Heart right ventricle (tissue), 16 donors: ENCODE results near the gene CD200R1. TPM values are rescaled to one million over a fixed set of nuclear protein-coding genes. Genes with fewer than 3 reads are reported as not detected.

Experiments
- ATAC-seq, 8 donors: fragments of 200-7000 bp; cut with Tn5 transposase; one replicate each; pipeline ENCODE4 v1.9.1; 2020; ENCODE audit warnings: mild to moderate bottlenecking in 8 of 8, moderate library complexity in 8 of 8, moderate number of reproducible peaks in 1 of 8
- DNase-seq, 2 donors: peaks; one replicate each; pipeline ENCODE4 v3.0.0-alpha.2; 2020
- H3K27ac ChIP-seq, 10 donors: fragments of 200-600 bp; sonication (generic) in 2 of 10; one replicate each; pipeline versions ENCODE4 v1.5.0 to v1.8.0; 2020 to 2022; ENCODE audit warnings: mild to moderate bottlenecking in 3 of 10
- H3K27me3 ChIP-seq, 7 donors: fragments of 200-600 bp; one replicate each; pipeline ENCODE4 v1.8.0; 2021 to 2022; ENCODE audit warnings: mild to moderate bottlenecking in 2 of 7
- H3K36me3 ChIP-seq, 9 donors: fragments of 200-600 bp; sonication (generic) in 1 of 9; one replicate each; pipeline versions ENCODE4 v1.5.0 to v1.8.0; 2020 to 2022; ENCODE audit warnings: mild to moderate bottlenecking in 2 of 9
- H3K4me1 ChIP-seq, 9 donors: fragments of 200-600 bp; sonication (generic) in 1 of 9; one replicate each; pipeline versions ENCODE4 v1.5.0 to v1.8.0; 2020 to 2022; ENCODE audit warnings: mild to moderate bottlenecking in 4 of 9
- H3K4me3 ChIP-seq, 10 donors: fragments of 200-600 bp; sonication (generic) in 2 of 10; one replicate each; pipeline versions ENCODE4 v1.5.0 to v1.8.0; 2020 to 2022; ENCODE audit warnings: mild to moderate bottlenecking in 7 of 10, moderate library complexity in 2 of 10
- H3K9me3 ChIP-seq, 11 donors: fragments of 200-600 bp in 10 of 11; sonication (generic) in 2 of 11; one replicate each; pipeline versions ENCODE4 v1.5.0 to v1.8.0; 2013 to 2022; ENCODE audit warnings: mild to moderate bottlenecking in 2 of 11, control low read depth in 1 of 11, moderate library complexity in 1 of 11
- WGBS, 2 donors: extraction: QIAGEN DNeasy Blood & Tissue Kit; methylation state at CpG; one replicate each; pipeline ENCODE4 v1.1.7; 2013; ENCODE audit warnings: inconsistent platforms in 1 of 2; 5-methylcytosine and 5-hydroxymethylcytosine counted together
- intact Hi-C, 10 donors: fragments of 100-400 bp; cut with DNase I; formaldehyde crosslinking; loops; one replicate each; pipeline versions ENCODE4 v1.11.1 to v1.14.2; 2022
- polyA plus RNA-seq, 2 donors: library from polyadenylated mRNA; stranded (reverse); fragments of 200-250 nt; gene quantifications; one replicate each; pipeline ENCODE4 v1.2.3, GENCODE V29; 2013
- total RNA-seq, 10 donors: library from RNA; stranded (reverse); fragmentation: NEBNext Ultra II Directional in 3 of 10; extraction: Animal tissue kit (Norgen Biotek cat#: 25700) in 3 of 10; gene quantifications; one replicate each; pipeline versions ENCODE4 v1.2.1 to v1.2.4, GENCODE V29; 2021 to 2023
- TF ChIP-seq, protein P1 (sequence below), 9 donors: fragments of 200-600 bp; sonication (generic) in 2 of 9; IDR thresholded peaks; one replicate each; pipeline versions ENCODE4 v1.5.0 to v1.8.0; 2021 to 2022; ENCODE audit warnings: antibody characterized with exemption in 9 of 9, mild to moderate bottlenecking in 5 of 9, moderate library complexity in 1 of 9
- donor health status: Arrhythmogenic right ventricular cardiomyopathy.
- donor health status: ischemic (EF 13 %, LVEDD 7.1; RV severe dilation, severe dysfunction).
- donor health status: healthy with polysubstance abuse.
- donor health status: DM: no; HTN: yes; CAD: no.
- donor health status: DM: no; HTN: no; CAD: no.
- donor health status: ischemic (EF 25% LVEDD 6.9; RV normal size, moderate dysfunction).
- donor health status: ischemic (EF 25% LVEDD 5.7; RV mildly dilated, moderate dysfunction).
- donor health status: healthy.
- donor health status: DM: yes; HTN: yes; CAD: no.
- donor health status: Ischemic cardiomyopathy.
- donor health status: ischemic (EF 35%, LVEDD 5.7; RV mildly dilated, moderate dysfunction).
- donor health status: nonischemic (EF 11% LVEDD 7.7; RV severe dilation, severe dysfunction).
- donor health status: DM: yes; HTN: yes; CAD: no.
- donor health status: PGD.
- donor health status: ischemic (EF 29% LVEDD 5.4; RV normal size, mild dysfunction).
- donor health status: nonischemic (EF 23%, LVEDD 6.1; RV moderate dilation, normal function).

Gene CD200R1
- total and polyA plus RNA-seq, 12 donors, result 0.07 to 2.6 (median 0.45) TPM

- peaks cover 0 to 17% (median 0%) of the 10 kb centered on the region in 11 donors for H3K9me3 ChIP-seq
- ATAC-seq (no peak), DNase-seq (no peak)
- H3K4me1 ChIP-seq, result peaks cover 0 to 48% (median 0%) of the 10 kb centered on the region in 9 donors
- no peaks in the 10 kb centered on the region for H3K36me3 ChIP-seq
- H3K4me3 ChIP-seq, result no peak overlapping the region
- intact Hi-C loops, result loop anchor here in 1 of 10 donors (10.0 kb wide), 1 partner anchor 129 kb away; no protein-coding TSS in a partner anchor
- TF ChIP-seq, protein P1, sequence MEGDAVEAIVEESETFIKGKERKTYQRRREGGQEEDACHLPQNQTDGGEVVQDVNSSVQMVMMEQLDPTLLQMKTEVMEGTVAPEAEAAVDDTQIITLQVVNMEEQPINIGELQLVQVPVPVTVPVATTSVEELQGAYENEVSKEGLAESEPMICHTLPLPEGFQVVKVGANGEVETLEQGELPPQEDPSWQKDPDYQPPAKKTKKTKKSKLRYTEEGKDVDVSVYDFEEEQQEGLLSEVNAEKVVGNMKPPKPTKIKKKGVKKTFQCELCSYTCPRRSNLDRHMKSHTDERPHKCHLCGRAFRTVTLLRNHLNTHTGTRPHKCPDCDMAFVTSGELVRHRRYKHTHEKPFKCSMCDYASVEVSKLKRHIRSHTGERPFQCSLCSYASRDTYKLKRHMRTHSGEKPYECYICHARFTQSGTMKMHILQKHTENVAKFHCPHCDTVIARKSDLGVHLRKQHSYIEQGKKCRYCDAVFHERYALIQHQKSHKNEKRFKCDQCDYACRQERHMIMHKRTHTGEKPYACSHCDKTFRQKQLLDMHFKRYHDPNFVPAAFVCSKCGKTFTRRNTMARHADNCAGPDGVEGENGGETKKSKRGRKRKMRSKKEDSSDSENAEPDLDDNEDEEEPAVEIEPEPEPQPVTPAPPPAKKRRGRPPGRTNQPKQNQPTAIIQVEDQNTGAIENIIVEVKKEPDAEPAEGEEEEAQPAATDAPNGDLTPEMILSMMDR (IDR thresholded peaks at IDR 0.05), result no peak
- H3K27ac ChIP-seq, result no peak overlapping the region
- H3K27me3 ChIP-seq, result peaks cover 0 to 19% (median 4%) of the 10 kb centered on the region in 7 donors
Observed at GRCh38 chr3:112963683-112964082, 11.2 kb downstream of the CD200R1 start.

GRCh38 chr3:112958811-112959560 lies 15.9 kb downstream of the CD200R1 start:
- Histone ChIP-seq H3K9me3 (peaks cover 0 to 23% (median 0%) of the 10 kb centered on the region in 11 donors), H3K4me1 (peaks cover 0 to 14% (median 0%) of the 10 kb centered on the region in 9 donors), H3K36me3 (no peaks in the 10 kb centered on the region), H3K27me3 (peaks cover 0 to 11% (median 0%) of the 10 kb centered on the region in 7 donors), H3K27ac (peak overlapping the region in 1 of 10 donors; percentile 34), H3K4me3 (peak overlapping the region in 1 of 10 donors; percentile 24)
- DNase-seq (no peak), ATAC-seq (no peak)
- 44 to 56% methylated on average over 6 of the region's 6 CpGs for WGBS, 2 donors
- TF ChIP-seq, protein P1 (IDR thresholded peaks at IDR 0.05), result no peak
- intact Hi-C loops, result loop anchor here in 1 of 10 donors (10.0 kb wide), 1 partner anchor 1046 kb away; no protein-coding TSS in a partner anchor

DNA sequence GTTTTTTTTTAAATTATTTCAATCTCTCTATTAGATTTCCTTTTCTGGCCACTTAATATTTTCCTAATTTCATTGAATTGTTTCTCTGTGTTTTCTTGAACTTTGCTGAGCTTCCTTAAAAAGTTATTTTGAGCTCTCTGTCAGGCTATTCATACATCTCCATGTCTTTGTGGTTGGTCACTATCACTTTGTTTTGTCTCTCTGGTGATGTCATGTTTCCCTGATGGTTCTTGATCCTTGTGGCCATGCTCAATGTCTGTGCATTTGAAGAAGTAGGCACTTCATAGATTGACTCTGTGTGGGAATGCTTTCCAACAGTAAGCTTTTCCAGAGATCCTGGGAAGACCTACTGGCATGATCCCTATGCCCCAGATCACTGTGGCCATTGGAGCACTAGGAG lies 18.6 kb downstream of the CD200R1 start:
- DNase-seq, result no peak
- H3K27me3 ChIP-seq, result peaks cover 0 to 7% (median 0%) of the 10 kb centered on the region in 7 donors
- TF ChIP-seq, protein P1 (IDR thresholded peaks at IDR 0.05), result no peak
- no peak overlapping the region for H3K27ac ChIP-seq
- H3K4me1 ChIP-seq, result peaks cover 0 to 14% (median 0%) of the 10 kb centered on the region in 9 donors
- no peaks in the 10 kb centered on the region for H3K36me3 ChIP-seq
- peaks cover 0 to 22% (median 0%) of the 10 kb centered on the region in 11 donors for H3K9me3 ChIP-seq
- intact Hi-C loops, result loop anchor here in 1 of 10 donors (10.0 kb wide), 1 partner anchor 1048 kb away; no protein-coding TSS in a partner anchor
- no peak for ATAC-seq
- H3K4me3 ChIP-seq, result no peak overlapping the region

DNA sequence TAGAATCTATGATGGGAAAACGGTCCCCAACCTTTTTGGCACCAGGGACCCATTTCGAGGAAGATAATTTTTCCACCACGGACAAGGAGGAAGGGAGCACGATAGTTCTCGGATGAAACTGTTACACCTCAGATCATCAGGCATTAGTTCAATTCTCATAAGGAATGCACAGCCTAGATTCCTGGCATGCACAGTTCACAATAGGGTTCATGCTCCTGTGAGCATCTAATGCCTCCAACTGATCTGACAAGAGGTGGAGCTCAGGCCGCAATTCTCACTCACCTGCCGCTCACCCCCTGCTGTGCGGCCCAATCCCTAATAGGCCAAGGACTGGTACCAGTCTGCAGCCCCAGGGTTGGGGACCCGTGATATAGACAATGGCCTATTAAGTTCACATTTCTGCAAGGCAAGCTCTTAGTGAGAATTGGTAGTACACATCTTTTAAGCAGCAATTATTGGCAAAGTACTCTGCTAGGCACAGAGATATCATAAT lies 26.5 kb downstream of the CD200R1 start:
- peaks cover 0 to 26% (median 4%) of the 10 kb centered on the region in 11 donors for H3K9me3 ChIP-seq
- no peak overlapping the region for H3K4me3 ChIP-seq
- TF ChIP-seq, protein P1 (IDR thresholded peaks at IDR 0.05), result no peak
- no peak for ATAC-seq
- no peaks in the 10 kb centered on the region for H3K36me3 ChIP-seq
- H3K27me3 ChIP-seq, result no peaks in the 10 kb centered on the region
- H3K4me1 ChIP-seq, result no peaks in the 10 kb centered on the region
- DNase-seq, result no peak
- 76 to 81% methylated on average over 9 of the region's 9 CpGs for WGBS, 2 donors
- no peak overlapping the region for H3K27ac ChIP-seq
- intact Hi-C loops, result loop anchor here in 1 of 10 donors (5.0 kb wide), 1 partner anchor 814 kb away; no protein-coding TSS in a partner anchor
